B cell (primary cell): ENCODE data around the gene MRC2. TPM values are rescaled to one million over a fixed set of nuclear protein-coding genes. Genes with fewer than 3 reads are reported as not detected.
A peak's percentile ranks its signal among the peaks of the same experiment; 100 is the strongest.

ENCODE experiments used
- ATAC-seq: fragments of 200-7000 bp; cut with Tn5 transposase; one replicate; pipeline ENCODE4 v1.10.0; 2021; ENCODE audit warnings: low read depth, mild to moderate bottlenecking, moderate number of reproducible peaks, moderate library complexity
- CTCF ChIA-PET: fragments of 350-600 bp; sonication (Branson Sonifier 250); formaldehyde crosslinking; loops from one replicate; lab custom pipeline; 2021; ENCODE audit warnings: antibody characterized with exemption, inconsistent platforms; lab: Charles Lee
- POLR2A ChIA-PET: fragments of 350-600 bp; sonication (Branson Sonifier 250); formaldehyde crosslinking; loops from one replicate; lab custom pipeline; 2021; ENCODE audit warnings: antibody characterized with exemption; lab: Charles Lee
- DNase-seq: peaks from one replicate; pipeline ENCODE4 v3.0.0; 2013
- H2AFZ ChIP-seq: 2 replicates; pipeline ENCODE4 v1.6.1; 2012; ENCODE audit warnings: mild to moderate bottlenecking, low read depth, low read length; ENCODE audit not compliant: insufficient read depth, poor library complexity, severe bottlenecking
- H3K27ac ChIP-seq, 2 donors: 1 replicate in 1 of 2; 2 replicates in 1 of 2; pipeline ENCODE4 v1.5.1; 2012 to 2013; ENCODE audit warnings: low read length in 2 of 2, mild to moderate bottlenecking in 2 of 2, moderate library complexity in 1 of 2
- H3K27me3 ChIP-seq, 4 experiments: fragments of 200-600 bp in 1 of 4; sonication (generic) in 1 of 4; replicated peaks in 1 of 4; 1 replicate in 2 of 4; 2 replicates in 2 of 4; pipeline versions ENCODE4 v1.6.1 to v1.7.0; 2013 to 2016; ENCODE audit warnings: low read length in 3 of 4, mild to moderate bottlenecking in 2 of 4, mixed read lengths in 1 of 4, moderate library complexity in 1 of 4; ENCODE audit not compliant: insufficient read depth in 4 of 4, control insufficient read depth in 3 of 4; ENCODE audit errors: control extremely low read depth in 1 of 4
- H3K36me3 ChIP-seq, 2 experiments: replicated peaks in 1 of 2; 1 replicate in 1 of 2; 2 replicates in 1 of 2; pipeline versions ENCODE4 v1.6.1 to v1.7.1; 2013; ENCODE audit warnings: low read length in 1 of 2; ENCODE audit not compliant: insufficient read depth in 2 of 2, control insufficient read depth in 1 of 2; ENCODE audit errors: control extremely low read depth in 1 of 2, extremely low read depth in 1 of 2
- H3K4me1 ChIP-seq, 2 donors: fragments of 200-600 bp in 1 of 2; sonication (generic) in 1 of 2; 1 replicate in 1 of 2; 2 replicates in 1 of 2; pipeline versions ENCODE4 v1.5.1 to v1.6.1; 2013 to 2017; ENCODE audit warnings: low read length in 2 of 2; ENCODE audit not compliant: control insufficient read depth in 2 of 2, insufficient read depth in 2 of 2
- H3K4me2 ChIP-seq: replicated peaks from 2 replicates; pipeline ENCODE3; 2012; ENCODE audit warnings: mild to moderate bottlenecking, low read depth, low read length; ENCODE audit not compliant: poor library complexity, severe bottlenecking
- H3K4me3 ChIP-seq, 5 experiments: fragments of 200-600 bp in 1 of 5; sonication (generic) in 1 of 5; 1 replicate in 3 of 5; 2 replicates in 2 of 5; pipeline versions ENCODE4 v1.5.1 to v1.7.0; 2011 to 2016; ENCODE audit warnings: low read length in 4 of 5, mild to moderate bottlenecking in 4 of 5, low read depth in 2 of 5, control low read depth in 1 of 5, moderate library complexity in 1 of 5; ENCODE audit not compliant: insufficient read depth in 1 of 5; ENCODE audit errors: control extremely low read depth in 1 of 5, extremely low read depth in 1 of 5
- H3K79me2 ChIP-seq: fragments of 200-600 bp; sonication (generic); one replicate; pipeline ENCODE4 v1.6.0; 2016; ENCODE audit warnings: low read length; ENCODE audit not compliant: control insufficient read depth, insufficient read depth
- H3K9ac ChIP-seq: fragments of 200-600 bp; sonication (generic); 2 replicates; pipeline ENCODE4 v1.6.1; 2017; ENCODE audit warnings: mild to moderate bottlenecking, low read length, moderate library complexity
- H3K9me3 ChIP-seq, 3 donors: one replicate each; pipeline versions ENCODE4 v1.6.1 to v1.7.1; 2013; ENCODE audit warnings: low read length in 2 of 3; ENCODE audit not compliant: control insufficient read depth in 2 of 3, insufficient read depth in 1 of 3; ENCODE audit errors: control extremely low read depth in 1 of 3
- H4K20me1 ChIP-seq: 2 replicates; pipeline ENCODE4 v1.6.0; 2012; ENCODE audit warnings: mild to moderate bottlenecking, low read length; ENCODE audit not compliant: insufficient read depth, control insufficient read depth, poor library complexity, severe bottlenecking
- H3K27ac Mint-ChIP-seq: one replicate; pipeline ENCODE4 v1.8.0; 2021; ENCODE audit warnings: mixed read lengths
- H3K27me3 Mint-ChIP-seq: one replicate; pipeline ENCODE4 v1.8.0; 2021; ENCODE audit warnings: mixed read lengths
- H3K4me1 Mint-ChIP-seq: one replicate; pipeline ENCODE4 v1.8.0; 2021; ENCODE audit warnings: mixed read lengths
- H3K4me3 Mint-ChIP-seq: one replicate; pipeline ENCODE4 v1.8.0; 2021; ENCODE audit warnings: mixed read lengths
- H3K9me3 Mint-ChIP-seq: one replicate; pipeline ENCODE4 v1.8.0; 2022; ENCODE audit warnings: mixed read lengths; ENCODE audit not compliant: insufficient read depth
- EZH2 ChIP-seq: IDR thresholded peaks from 2 replicates; pipeline ENCODE4 v1.6.1; 2012; ENCODE audit warnings: borderline replicate concordance, low read depth, mild to moderate bottlenecking, moderate library complexity, low read length; ENCODE audit not compliant: insufficient read depth, poor library complexity, severe bottlenecking
- WGBS: methylation state at CpG from one replicate; pipeline ENCODE4 v1.1.5; 2013; ENCODE audit warnings: missing lambda C conversion rate; ENCODE audit not compliant: insufficient coverage; 5-methylcytosine and 5-hydroxymethylcytosine counted together
- intact Hi-C: fragments of 100-400 bp; cut with micrococcal nuclease; formaldehyde crosslinking; loops from one replicate; pipeline ENCODE4 v1.10.0; 2022
- polyA plus RNA-seq: library from polyadenylated mRNA; depleted of rRNA; stranded (reverse); fragments of >200 nt; gene quantifications from 2 replicates; pipeline ENCODE4 v1.2.3, GENCODE V29; 2012
- total RNA-seq, 2 donors: library from RNA; stranded (reverse); fragments of 120-200 nt in 1 of 2; gene quantifications; 1 replicate in 1 of 2; 2 replicates in 1 of 2; pipeline versions ENCODE4 v1.2.3 to v1.2.4, GENCODE V29; 2013 to 2022
- TF ChIP-seq, protein P1 (sequence below): fragments of 200-600 bp; IDR thresholded peaks from one replicate; pipeline ENCODE4 v1.8.0; 2022; ENCODE audit warnings: antibody characterized with exemption, mild to moderate bottlenecking

The MRC2 gene
- total and polyA plus RNA-seq, 2 donors (not counting 1 experiment from before 2014, with no cell fraction given): 0.09 to 0.34 TPM

GRCh38 chr17:62701706-62702085 is 74.2 kb downstream of the MRC2 start:
- Mint-ChIP-seq H3K27ac (no peak overlapping the region), H3K4me1 (peaks cover 12% of the 10 kb centered on the region), H3K4me3 (no peak overlapping the region), H3K9me3 (no peaks in the 10 kb centered on the region), H3K27me3 (peaks cover 19% of the 10 kb centered on the region)
- no peak for ATAC-seq
- TF ChIP-seq EZH2: no peak
- TF ChIP-seq, protein P1, sequence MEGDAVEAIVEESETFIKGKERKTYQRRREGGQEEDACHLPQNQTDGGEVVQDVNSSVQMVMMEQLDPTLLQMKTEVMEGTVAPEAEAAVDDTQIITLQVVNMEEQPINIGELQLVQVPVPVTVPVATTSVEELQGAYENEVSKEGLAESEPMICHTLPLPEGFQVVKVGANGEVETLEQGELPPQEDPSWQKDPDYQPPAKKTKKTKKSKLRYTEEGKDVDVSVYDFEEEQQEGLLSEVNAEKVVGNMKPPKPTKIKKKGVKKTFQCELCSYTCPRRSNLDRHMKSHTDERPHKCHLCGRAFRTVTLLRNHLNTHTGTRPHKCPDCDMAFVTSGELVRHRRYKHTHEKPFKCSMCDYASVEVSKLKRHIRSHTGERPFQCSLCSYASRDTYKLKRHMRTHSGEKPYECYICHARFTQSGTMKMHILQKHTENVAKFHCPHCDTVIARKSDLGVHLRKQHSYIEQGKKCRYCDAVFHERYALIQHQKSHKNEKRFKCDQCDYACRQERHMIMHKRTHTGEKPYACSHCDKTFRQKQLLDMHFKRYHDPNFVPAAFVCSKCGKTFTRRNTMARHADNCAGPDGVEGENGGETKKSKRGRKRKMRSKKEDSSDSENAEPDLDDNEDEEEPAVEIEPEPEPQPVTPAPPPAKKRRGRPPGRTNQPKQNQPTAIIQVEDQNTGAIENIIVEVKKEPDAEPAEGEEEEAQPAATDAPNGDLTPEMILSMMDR: no peak
- intact Hi-C loops: no loop called here
- Histone ChIP-seq H3K27me3 (peaks cover 0 to 4% (median 2%) of the 10 kb centered on the region in 4 experiments), H3K36me3 (no peaks in the 10 kb centered on the region), H2AFZ (no peak overlapping the region), H3K9ac (no peak overlapping the region), H3K4me1 (peaks cover 6 to 11% of the 10 kb centered on the region in 2 donors), H3K79me2 (no peaks in the 10 kb centered on the region), H3K4me3 (no peak overlapping the region), H3K9me3 (no peaks in the 10 kb centered on the region), H3K27ac (no peak overlapping the region), H3K4me2 (no peak overlapping the region), H4K20me1 (no peaks in the 10 kb centered on the region)
- POLR2A ChIA-PET: interaction anchor here (0.6 kb wide), 1 partner anchor 314 kb away, joined by 4 read pairs; no protein-coding TSS in a partner anchor
- CTCF ChIA-PET: interaction anchor here (1.4 to 1.5 kb wide), 2 partner anchors 268 to 705 kb away, joined by 3 to 4 read pairs; no protein-coding TSS in a partner anchor
- WGBS: 81% methylated on average over 8 of the region's 8 CpGs
- no peak for DNase-seq

- peak overlapping the region; percentile 63 for H3K4me3 Mint-ChIP-seq
- H3K4me1 ChIP-seq: peaks cover 6 to 11% of the 10 kb centered on the region in 2 donors
- ChIA-PET POLR2A (no interaction called here), CTCF (interaction anchor here (0.7 to 3.1 kb wide), 3 partner anchors 18 to 707 kb away, joined by 4 to 18 read pairs (median 4); no protein-coding TSS in a partner anchor)
- no peak overlapping the region for H3K27ac Mint-ChIP-seq
- peaks cover 0 to 4% (median 2%) of the 10 kb centered on the region in 4 experiments for H3K27me3 ChIP-seq
- no peak overlapping the region for H3K9ac ChIP-seq
- intact Hi-C loops: loop anchor here (1.0 kb wide), 1 partner anchor 703 kb away; no protein-coding TSS in a partner anchor
- no peak overlapping the region for H2AFZ ChIP-seq
- TF ChIP-seq EZH2: no peak
- TF ChIP-seq, protein P1: no peak
- ATAC-seq (no peak), DNase-seq (no peak)
- H3K79me2 ChIP-seq: no peaks in the 10 kb centered on the region
- H3K9me3 Mint-ChIP-seq: no peaks in the 10 kb centered on the region
- no peak overlapping the region for H3K4me3 ChIP-seq
- peaks cover 12% of the 10 kb centered on the region for H3K4me1 Mint-ChIP-seq
- H4K20me1 ChIP-seq: no peaks in the 10 kb centered on the region
- no peak overlapping the region for H3K4me2 ChIP-seq
- H3K27me3 Mint-ChIP-seq: peaks cover 25% of the 10 kb centered on the region
- no peak overlapping the region for H3K27ac ChIP-seq
- WGBS: 53% methylated on average over 2 of the region's 6 CpGs
- no peaks in the 10 kb centered on the region for H3K9me3 ChIP-seq
- H3K36me3 ChIP-seq: no peaks in the 10 kb centered on the region
Measured at GRCh38 chr17:62702746-62703260, 75.3 kb downstream of the MRC2 start.
